ENCODE results near the gene CLASRP. TPM values are rescaled to one million over a fixed set of nuclear protein-coding genes. Genes with fewer than 3 reads are reported as not detected.
"Not testable (repeated sequence)": the region's sequence is repeated elsewhere in the genome, so short reads cannot be mapped to it uniquely, and the experiment has no call there.

The CLASRP gene
- total RNA-seq, 1 donor = 17.0 TPM

- no peak overlapping the region for H3K4me2 ChIP-seq (ENCODE audit: insufficient read depth, low read length)
- H2AFZ ChIP-seq (ENCODE audit: low read length) = no peak overlapping the region
- no peak overlapping the region for H3K4me3 ChIP-seq (ENCODE audit: insufficient read depth, low read length)
- H4K20me1 ChIP-seq (ENCODE audit: insufficient read depth, low read length) = peaks cover 70% of the 10 kb centered on the region
- no peaks in the 10 kb centered on the region for H3K36me3 ChIP-seq (ENCODE audit: insufficient read depth, low read length)
- no peaks in the 10 kb centered on the region for H3K27me3 ChIP-seq (ENCODE audit: insufficient read depth, low read length)
- no peak for TF ChIP-seq CTCF (IDR thresholded peaks at IDR 0.05; ENCODE audit: extremely low read depth, low read depth, low read length)
- no peak for DNase-seq (ENCODE audit: insufficient read length, low spot score, missing footprints)
- H3K79me2 ChIP-seq (ENCODE audit: insufficient read depth, low read length) = peaks cover 97% of the 10 kb centered on the region
- H3K9me3 ChIP-seq (ENCODE audit: low read depth, low read length) = no peaks in the 10 kb centered on the region
- peaks cover 13% of the 10 kb centered on the region for H3K4me1 ChIP-seq (ENCODE audit: insufficient read depth, low read length)
- H3K27ac ChIP-seq (ENCODE audit: low read depth, low read length) = no peak overlapping the region
Measured at GRCh38 chr19:45104658-45105349, 66.0 kb downstream of the CLASRP start.

GRCh38 chr19:45106363-45106762 lies 67.5 kb downstream of the CLASRP start:
- H3K27me3 ChIP-seq (ENCODE audit: insufficient read depth, low read length); H3K4me1 ChIP-seq (ENCODE audit: insufficient read depth, low read length); H3K27ac ChIP-seq (ENCODE audit: low read depth, low read length); H3K36me3 ChIP-seq (ENCODE audit: insufficient read depth, low read length); H3K4me3 ChIP-seq (ENCODE audit: insufficient read depth, low read length); H3K9me3 ChIP-seq (ENCODE audit: low read depth, low read length); DNase-seq (ENCODE audit: insufficient read length, low spot score, missing footprints); H2AFZ ChIP-seq (ENCODE audit: low read length); H3K4me2 ChIP-seq (ENCODE audit: insufficient read depth, low read length): not testable (repeated sequence)
- Histone ChIP-seq H3K79me2 (ENCODE audit: insufficient read depth, low read length) (peaks cover 95% of the 10 kb centered on the region), H4K20me1 (ENCODE audit: insufficient read depth, low read length) (peaks cover 66% of the 10 kb centered on the region)

- Histone ChIP-seq H2AFZ (ENCODE audit: low read length) (no peak overlapping the region), H3K27me3 (ENCODE audit: insufficient read depth, low read length) (no peaks in the 10 kb centered on the region), H3K36me3 (ENCODE audit: insufficient read depth, low read length) (no peaks in the 10 kb centered on the region), H3K4me2 (ENCODE audit: insufficient read depth, low read length) (no peak overlapping the region), H4K20me1 (ENCODE audit: insufficient read depth, low read length) (peaks cover 60% of the 10 kb centered on the region), H3K27ac (ENCODE audit: low read depth, low read length) (no peak overlapping the region), H3K4me1 (ENCODE audit: insufficient read depth, low read length) (peaks cover 5% of the 10 kb centered on the region), H3K79me2 (ENCODE audit: insufficient read depth, low read length) (peaks cover 95% of the 10 kb centered on the region), H3K9me3 (ENCODE audit: low read depth, low read length) (no peaks in the 10 kb centered on the region), H3K4me3 (ENCODE audit: insufficient read depth, low read length) (no peak overlapping the region)
- no peak for DNase-seq (ENCODE audit: insufficient read length, low spot score, missing footprints)
- TF ChIP-seq CTCF (IDR thresholded peaks at IDR 0.05; ENCODE audit: extremely low read depth, low read depth, low read length) = no peak
Measured at GRCh38 chr19:45107621-45108150, 68.8 kb downstream of the CLASRP start.

GRCh38 chr19:45110851-45111266 lies 72.0 kb downstream of the CLASRP start:
- no peak overlapping the region for H3K4me3 ChIP-seq (ENCODE audit: insufficient read depth, low read length)
- H4K20me1 ChIP-seq (ENCODE audit: insufficient read depth, low read length) = peaks cover 60% of the 10 kb centered on the region
- peak overlapping the region; percentile 12 for H3K27ac ChIP-seq (ENCODE audit: low read depth, low read length)
- H3K9me3 ChIP-seq (ENCODE audit: low read depth, low read length) = no peaks in the 10 kb centered on the region
- DNase-seq (ENCODE audit: insufficient read length, low spot score, missing footprints) = peak; percentile 19
- H3K36me3 ChIP-seq (ENCODE audit: insufficient read depth, low read length) = no peaks in the 10 kb centered on the region
- no peak overlapping the region for H3K4me2 ChIP-seq (ENCODE audit: insufficient read depth, low read length)
- no peaks in the 10 kb centered on the region for H3K27me3 ChIP-seq (ENCODE audit: insufficient read depth, low read length)
- H3K79me2 ChIP-seq (ENCODE audit: insufficient read depth, low read length) = peaks cover 95% of the 10 kb centered on the region
- TF ChIP-seq CTCF (IDR thresholded peaks at IDR 0.05; ENCODE audit: extremely low read depth, low read depth, low read length) = no peak
- no peaks in the 10 kb centered on the region for H3K4me1 ChIP-seq (ENCODE audit: insufficient read depth, low read length)
- no peak overlapping the region for H2AFZ ChIP-seq (ENCODE audit: low read length)

Measured in osteoblast (primary cell).